Stimulated activated naive CD4-positive, alpha-beta T cell treated with Interleukin-2 at 50 U/mL for 16 hours (primary cell): ENCODE data around the gene MCF2L.

Experiments
- DNase-seq: peaks from one replicate; lab custom pipeline; 2025; lab: John Stamatoyannopoulos, UW

The MCF2L gene

DNA sequence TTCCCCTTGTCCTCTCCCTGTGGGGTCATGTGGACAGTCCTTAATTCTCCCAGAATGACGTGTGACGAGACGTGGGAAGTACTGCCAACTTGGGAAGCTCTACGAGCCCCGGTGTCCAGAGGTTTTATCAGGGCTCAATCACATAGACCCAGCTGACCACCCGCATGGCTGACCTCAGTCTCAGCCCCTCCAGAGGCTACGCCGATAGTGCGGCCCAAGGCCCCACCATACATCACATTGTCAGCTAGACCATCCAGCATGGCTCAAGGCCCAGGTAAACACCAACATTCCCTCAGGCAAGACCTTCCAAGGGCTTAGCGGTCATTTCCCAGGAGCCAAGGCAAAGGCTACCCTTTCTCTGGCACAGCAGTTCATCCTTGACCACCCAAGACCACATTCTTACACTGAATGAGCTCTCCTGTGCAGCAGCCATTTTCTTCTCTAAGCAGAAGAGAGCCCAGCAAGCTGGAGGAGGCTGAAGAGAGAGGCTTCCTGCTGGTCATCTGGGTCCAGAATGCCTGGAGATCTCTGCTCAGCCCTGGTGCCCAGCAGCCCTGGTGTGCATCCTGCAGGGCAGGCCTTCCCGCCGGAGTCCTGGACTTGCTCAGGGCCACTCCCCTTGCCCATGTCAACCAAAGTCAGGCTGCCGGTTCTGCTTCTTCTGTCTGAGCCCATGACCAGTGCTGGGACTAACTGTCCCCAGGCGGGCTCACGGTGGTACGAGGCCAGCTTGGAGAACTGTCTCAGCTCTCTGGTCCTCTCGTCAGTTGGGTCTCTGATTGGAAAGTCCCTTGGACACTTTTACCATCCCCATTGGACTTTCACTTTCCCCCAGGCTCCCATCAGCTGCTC, 145.7 kb downstream of the MCF2L start:
- no peak for DNase-seq

DNA sequence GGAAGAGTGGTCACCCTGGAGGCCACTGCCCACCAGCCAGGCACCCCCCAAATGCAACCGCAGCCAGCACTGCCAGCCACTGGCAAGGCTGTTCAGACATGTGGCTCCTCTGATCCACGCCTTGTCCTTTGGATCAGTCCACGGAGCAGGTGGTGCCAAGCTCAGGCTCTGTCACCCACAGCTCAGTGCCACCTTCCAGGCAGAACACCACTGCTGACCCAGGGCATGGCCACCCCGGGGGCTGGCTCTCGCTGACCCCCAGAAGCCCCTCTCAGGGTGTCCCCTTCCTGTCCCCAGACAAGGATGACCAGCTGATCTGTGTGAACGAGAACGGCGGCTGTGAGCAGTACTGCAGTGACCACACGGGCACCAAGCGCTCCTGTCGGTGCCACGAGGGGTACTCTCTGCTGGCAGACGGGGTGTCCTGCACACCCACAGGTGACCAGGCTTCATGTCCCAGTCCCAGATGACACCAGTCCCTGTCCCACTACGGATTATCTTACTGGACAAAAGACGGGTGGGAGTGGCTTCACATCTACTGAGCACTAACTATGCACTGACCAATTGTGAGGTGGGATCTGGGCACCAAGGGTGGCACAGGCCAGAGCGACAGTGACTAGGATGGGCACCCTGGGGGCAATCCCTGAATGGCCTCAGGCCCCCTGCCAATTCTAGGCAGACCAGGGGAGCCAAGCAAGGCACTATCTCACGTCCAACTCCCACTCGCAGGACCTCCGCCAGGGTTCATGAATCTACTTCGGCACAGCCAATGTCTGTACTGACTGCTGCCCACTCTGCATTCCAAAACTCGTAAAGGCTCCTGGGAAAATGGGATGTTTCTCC, 146.6 kb downstream of the MCF2L start:
- DNase-seq = no peak

GRCh38 chr13:113116206-113116800, 147.3 kb downstream of the MCF2L start:
- no peak for DNase-seq

GRCh38 chr13:113116871-113117271, 147.9 kb downstream of the MCF2L start:
- no peak for DNase-seq

DNA sequence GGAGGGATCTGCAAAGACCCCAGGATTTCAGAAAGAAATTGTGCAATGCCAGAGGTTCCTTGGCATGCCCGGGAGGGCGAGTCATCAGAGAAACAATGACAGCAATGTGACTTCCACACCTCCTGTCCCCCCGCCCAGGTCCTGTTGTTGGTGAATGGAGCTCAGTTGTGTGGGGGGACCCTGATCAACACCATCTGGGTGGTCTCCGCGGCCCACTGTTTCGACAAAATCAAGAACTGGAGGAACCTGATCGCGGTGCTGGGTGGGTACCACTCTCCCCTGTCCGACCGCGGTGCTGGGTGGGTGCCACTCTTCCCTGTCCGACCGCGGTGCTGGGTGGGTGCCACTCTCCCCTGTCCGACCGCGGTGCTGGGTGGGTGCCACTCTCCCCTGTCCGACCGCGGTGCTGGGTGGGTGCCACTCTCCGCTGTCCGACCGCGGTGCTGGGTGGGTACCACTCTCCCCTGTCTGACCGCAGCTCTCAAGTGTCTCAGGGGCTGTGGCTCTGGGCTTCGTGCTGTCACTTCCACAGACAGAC, 148.4 kb downstream of the MCF2L start:
- DNase-seq = no peak

DNA sequence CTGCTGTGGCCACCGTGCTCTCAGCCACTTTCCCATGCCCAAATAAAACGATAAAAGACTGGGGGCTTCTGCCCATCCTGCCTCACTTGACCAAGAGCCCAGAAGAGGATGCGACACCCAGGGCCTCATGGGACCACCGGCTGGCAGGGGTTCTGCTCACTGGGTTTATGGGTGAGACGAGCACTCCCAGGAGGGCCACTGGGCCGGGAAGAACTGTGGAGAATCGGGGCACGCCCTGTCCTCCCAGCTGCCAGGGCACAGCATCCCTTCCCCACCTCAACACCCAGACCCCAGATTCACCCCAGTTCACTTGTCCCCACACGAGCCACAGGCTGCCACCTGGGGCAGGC, 148.9 kb downstream of the MCF2L start:
- DNase-seq = no peak

DNA sequence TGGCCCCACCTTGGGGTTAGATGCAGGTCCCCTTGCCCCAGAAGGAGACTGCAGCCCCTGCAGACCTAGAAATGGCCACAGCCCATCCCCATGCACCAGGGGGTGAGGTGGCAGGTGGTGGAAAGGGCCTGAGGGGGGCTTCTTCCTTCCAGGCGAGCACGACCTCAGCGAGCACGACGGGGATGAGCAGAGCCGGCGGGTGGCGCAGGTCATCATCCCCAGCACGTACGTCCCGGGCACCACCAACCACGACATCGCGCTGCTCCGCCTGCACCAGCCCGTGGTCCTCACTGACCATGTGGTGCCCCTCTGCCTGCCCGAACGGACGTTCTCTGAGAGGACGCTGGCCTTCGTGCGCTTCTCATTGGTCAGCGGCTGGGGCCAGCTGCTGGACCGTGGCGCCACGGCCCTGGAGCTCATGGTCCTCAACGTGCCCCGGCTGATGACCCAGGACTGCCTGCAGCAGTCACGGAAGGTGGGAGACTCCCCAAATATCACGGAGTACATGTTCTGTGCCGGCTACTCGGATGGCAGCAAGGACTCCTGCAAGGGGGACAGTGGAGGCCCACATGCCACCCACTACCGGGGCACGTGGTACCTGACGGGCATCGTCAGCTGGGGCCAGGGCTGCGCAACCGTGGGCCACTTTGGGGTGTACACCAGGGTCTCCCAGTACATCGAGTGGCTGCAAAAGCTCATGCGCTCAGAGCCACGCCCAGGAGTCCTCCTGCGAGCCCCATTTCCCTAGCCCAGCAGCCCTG, 149.4 kb downstream of the MCF2L start:
- no peak for DNase-seq

DNA sequence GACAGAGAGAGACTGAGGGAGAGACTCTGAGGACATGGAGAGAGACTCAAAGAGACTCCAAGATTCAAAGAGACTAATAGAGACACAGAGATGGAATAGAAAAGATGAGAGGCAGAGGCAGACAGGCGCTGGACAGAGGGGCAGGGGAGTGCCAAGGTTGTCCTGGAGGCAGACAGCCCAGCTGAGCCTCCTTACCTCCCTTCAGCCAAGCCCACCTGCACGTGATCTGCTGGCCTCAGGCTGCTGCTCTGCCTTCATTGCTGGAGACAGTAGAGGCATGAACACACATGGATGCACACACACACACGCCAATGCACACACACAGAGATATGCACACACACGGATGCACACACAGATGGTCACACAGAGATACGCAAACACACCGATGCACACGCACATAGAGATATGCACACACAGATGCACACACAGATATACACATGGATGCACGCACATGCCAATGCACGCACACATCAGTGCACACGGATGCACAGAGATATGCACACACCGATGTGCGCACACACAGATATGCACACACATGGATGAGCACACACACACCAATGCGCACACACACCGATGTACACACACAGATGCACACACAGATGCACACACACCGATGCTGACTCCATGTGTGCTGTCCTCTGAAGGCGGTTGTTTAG, 150.3 kb downstream of the MCF2L start:
- no peak for DNase-seq

GRCh38 chr13:113119822-113120189, 150.8 kb downstream of the MCF2L start:
- DNase-seq = no peak

DNA sequence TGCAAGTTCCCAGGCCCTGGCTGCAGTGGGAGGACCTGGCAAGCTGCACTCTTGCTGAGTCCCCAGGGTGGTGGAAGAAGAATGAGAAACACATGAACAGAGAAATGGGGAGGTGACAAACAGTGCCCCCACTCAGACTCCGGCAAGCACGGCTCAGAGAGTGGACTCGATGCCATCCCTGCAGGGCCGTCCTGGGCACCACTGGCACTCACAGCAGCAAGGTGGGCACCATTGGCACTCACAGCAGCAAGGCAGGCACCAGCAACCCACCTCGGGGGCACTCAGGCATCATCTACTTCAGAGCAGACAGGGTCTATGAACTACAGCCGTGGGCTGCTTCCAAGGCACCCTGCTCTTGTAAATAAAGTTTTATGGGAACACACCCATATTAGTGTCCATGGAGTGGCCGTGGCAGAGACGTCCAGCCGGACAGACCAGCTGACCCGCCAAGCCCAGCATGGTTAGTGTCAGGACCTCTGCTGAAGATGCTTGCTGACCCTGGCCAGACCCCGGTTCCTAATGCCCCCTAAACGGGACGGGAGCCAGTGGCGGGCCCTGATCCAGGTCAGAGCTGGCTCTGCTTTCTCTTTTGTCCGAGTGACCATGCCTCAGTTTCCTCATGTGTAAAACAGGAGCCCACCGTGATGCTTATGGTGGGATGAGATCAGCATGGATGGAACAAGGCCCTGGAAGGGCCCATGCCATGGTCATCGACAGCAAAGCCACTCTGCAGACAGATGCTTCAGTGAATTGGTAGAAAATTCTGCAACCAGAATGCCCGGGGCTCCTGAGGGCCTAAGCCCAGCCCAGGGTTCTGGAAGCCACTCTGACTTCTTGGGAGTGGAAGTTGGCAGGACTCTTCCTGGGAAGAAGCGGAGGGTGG, 151.5 kb downstream of the MCF2L start:
- DNase-seq = no peak

DNA sequence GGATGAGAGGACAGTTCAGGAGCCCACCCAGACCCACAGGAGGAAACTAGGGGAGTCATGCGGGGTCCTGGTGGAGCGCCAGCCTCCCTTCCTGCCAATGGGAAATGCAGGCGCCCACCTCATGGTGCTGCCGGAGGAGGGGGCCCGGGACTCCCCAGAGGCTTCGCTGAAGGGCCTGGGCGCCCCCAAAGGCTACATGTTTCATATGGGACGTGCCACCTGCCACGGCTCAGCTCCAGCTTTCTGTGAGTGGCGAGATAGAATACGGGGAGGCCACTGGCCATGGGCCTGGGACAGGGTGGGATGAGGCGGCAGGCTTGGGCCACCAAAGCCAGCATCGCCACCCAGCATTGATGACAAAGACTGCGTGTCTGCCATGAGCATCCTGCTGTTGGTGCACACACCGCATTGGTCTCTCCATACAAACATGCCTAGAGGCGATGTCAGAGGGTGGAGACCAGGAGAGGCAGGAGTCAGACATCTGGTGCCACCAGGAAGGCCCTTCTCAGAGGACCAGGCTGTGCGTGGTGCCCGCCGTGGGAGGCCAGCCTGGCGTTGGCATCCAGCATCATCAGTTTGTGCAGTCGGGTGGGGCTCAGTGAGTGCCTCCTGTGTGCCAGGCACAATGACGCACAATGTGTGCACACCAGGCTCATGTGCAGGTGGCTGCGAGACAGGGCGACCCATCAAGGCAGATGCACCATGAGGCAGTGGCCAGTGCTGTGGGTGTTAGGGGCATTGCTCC, 152.3 kb downstream of the MCF2L start:
- DNase-seq = no peak

DNA sequence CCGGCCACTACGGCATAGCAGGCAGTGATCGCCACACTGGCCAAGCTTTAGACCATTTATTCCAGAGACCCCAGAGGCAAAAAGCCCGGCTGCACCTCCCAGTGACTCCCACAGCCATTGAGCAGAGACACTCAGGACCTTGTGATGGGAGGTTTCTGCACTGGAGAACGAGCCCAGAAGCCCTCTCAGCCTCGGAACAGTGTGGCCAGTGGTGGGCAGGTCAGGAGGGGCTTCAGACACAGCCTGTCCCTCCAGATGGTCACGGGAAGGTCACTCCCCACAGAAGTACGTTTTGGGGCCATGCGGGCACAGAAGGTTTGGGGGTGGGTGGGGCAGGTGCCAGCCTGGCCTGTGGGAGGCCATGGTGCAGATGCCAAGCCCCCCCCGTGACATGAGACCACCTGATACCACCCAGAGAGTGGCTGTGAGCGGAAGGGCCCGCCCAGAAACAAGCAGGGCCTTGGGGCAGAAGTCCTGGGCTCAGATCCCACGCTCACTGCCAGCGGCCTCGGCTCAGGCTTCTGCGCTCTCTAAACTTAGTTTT, 153.0 kb downstream of the MCF2L start:
- DNase-seq = no peak

GRCh38 chr13:113122550-113123225, 153.7 kb downstream of the MCF2L start, which contains the start of gene F10:
F10 (plus strand) TSS chr13:113122799; CDS start chr13:113122856, 57 bp downstream.
- no peak for DNase-seq

GRCh38 chr13:113123226-113124201, 154.5 kb downstream of the MCF2L start:
- no peak for DNase-seq

DNA sequence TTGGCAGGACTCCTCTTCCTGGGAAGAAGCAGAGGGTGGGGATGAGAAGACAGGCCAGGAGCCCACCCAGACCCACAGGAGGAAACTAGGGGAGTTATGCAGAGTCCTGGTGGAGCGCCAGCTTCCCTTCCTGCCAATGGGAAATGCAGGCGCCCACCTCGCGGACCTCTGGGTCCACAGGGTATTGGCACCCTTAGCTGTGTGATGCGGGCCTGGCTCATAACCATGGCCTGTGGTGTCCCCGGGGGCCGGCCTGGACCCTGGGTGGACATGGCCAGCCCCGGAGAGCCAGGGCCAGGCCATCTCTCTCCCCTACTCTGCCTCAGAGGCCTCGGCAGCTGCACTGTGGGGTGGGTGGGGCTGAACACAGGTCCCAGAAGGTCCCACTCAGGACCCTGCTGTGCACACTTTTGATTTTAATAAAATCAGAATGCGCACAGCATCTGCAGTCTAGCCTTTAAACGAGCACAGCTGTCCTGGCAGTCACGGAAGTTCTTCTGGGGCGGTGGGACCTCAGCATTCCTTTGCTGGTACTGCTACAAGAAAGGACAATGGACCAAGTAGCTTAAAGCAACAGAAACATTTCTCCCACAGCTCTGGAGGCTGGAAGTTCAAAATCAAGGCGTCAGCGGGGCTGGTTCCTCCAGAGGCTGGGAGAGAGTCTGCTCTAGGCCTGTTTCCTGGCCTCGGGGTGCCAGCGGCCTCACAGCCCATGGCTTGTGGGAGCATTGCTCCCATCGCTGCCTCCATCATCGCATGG, 155.4 kb downstream of the MCF2L start:
- no peak for DNase-seq

- no peak for DNase-seq
Observed at GRCh38 chr13:113125506-113126264, 156.7 kb downstream of the MCF2L start.
